ENCODE measurements around the gene NCS1. TPM values are rescaled to one million over a fixed set of nuclear protein-coding genes. Genes with fewer than 3 reads are reported as not detected.

The NCS1 gene
- total RNA-seq, 2 donors from 2014 or later = 3.8 to 21.3 TPM

DNA sequence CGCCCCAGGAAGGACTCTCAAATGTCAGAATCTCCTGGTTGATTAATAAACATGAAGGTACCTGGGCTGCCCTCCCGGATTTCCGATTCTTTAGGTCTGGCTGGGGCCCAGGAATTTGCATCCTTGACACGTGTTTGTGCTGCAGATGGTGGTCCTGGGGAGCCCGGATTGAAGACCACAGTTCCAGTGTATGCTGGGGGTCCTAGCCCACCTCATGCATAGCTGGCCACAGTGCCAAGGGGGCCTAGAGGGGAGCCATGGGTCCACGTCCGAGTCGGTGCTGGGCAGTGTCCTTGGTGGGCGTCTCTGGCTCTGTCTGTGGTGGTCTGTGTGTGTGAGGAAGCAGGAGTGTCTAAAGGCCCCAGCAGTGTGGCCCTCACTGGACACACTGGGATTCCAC is 3.2 kb downstream of the NCS1 start:
- Histone ChIP-seq H3K36me3 (no peaks in the 10 kb centered on the region), H3K4me1 (no peaks in the 10 kb centered on the region), H3K27ac (no peak overlapping the region), H3K27me3 (peaks cover 9% of the 10 kb centered on the region), H3K4me3 (no peak overlapping the region), H3K9ac (ENCODE audit: low read depth in 2 of 2, low read length in 2 of 2) (no peak overlapping the region), H3K9me3 (no peaks in the 10 kb centered on the region)
- intact Hi-C loops (cut with DNase I) = no loop called here
- no peak for DNase-seq
- TF ChIP-seq, protein P1, sequence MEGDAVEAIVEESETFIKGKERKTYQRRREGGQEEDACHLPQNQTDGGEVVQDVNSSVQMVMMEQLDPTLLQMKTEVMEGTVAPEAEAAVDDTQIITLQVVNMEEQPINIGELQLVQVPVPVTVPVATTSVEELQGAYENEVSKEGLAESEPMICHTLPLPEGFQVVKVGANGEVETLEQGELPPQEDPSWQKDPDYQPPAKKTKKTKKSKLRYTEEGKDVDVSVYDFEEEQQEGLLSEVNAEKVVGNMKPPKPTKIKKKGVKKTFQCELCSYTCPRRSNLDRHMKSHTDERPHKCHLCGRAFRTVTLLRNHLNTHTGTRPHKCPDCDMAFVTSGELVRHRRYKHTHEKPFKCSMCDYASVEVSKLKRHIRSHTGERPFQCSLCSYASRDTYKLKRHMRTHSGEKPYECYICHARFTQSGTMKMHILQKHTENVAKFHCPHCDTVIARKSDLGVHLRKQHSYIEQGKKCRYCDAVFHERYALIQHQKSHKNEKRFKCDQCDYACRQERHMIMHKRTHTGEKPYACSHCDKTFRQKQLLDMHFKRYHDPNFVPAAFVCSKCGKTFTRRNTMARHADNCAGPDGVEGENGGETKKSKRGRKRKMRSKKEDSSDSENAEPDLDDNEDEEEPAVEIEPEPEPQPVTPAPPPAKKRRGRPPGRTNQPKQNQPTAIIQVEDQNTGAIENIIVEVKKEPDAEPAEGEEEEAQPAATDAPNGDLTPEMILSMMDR (IDR thresholded peaks at IDR 0.05) = no peak

DNA sequence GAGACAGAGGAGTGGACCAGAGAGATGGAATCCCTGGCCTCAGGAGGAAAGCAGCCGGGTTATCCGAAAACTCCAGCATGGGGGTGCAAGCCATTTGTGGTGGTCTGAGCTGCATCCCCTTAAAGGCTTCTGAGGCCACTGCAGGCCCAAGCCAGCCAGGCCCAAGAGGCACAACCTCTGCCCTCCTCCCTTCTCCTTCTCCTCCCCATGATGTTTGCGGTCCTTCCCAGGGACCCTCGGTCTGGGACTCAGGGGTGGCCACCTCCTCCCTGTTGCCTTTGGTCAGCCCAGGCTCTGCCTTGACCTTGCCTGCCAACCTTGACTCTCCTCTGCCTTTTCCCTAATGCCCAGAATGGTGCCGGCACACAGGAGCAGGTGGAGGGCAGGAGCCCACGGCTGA is 4.6 kb downstream of the NCS1 start:
- no peaks in the 10 kb centered on the region for H3K9me3 ChIP-seq
- intact Hi-C loops (cut with DNase I) = no loop called here
- TF ChIP-seq, protein P1 (IDR thresholded peaks at IDR 0.05) = no peak
- DNase-seq = no peak
- no peaks in the 10 kb centered on the region for H3K36me3 ChIP-seq
- no peaks in the 10 kb centered on the region for H3K4me1 ChIP-seq
- peaks cover 6% of the 10 kb centered on the region for H3K27me3 ChIP-seq
- no peak overlapping the region for H3K4me3 ChIP-seq
- H3K9ac ChIP-seq (ENCODE audit: low read depth in 2 of 2, low read length in 2 of 2) = no peak overlapping the region
- H3K27ac ChIP-seq = no peak overlapping the region

DNA sequence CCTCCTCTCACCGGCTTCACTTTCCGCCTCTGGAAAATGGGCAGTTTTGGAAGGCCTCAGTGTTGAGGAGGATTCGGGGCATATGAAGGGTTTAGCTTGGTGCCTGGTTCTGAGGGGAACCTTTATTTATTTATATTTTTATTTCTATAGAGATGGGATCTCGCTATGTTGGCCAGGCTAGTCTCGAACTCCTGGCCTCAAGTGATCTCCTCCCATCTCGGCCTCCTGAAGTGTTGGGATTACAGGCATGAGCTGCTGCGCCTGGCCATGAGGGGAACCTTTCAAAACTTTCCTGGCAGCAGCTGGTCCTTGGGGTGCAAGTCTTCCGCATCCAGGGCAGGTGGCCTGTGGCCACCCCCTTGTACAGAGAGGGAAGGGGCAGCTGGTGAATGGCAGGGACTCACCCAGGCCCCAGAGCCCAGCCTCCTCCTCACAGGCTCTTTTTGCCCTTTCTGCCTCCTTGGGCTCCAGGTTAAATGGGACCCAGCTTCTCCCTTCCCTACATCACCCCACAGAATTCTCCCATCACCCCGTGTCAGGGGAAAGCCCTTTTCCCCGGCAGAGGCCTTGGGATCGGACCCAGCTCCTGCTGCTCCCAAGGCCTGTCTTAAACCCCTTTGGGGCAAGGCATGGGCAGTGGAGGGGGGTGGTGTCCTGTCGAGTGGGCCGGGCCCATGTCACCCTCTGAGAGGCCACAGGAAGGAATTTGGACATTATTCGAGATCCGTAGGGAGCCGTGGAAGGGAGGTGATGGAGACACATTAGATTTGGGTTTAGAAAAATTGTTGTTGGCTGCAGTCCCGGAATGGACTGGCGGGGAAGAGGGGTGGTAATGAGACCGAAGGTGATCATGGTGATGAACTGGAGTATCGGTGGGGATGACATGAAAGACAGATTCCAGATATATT is 5.9 kb downstream of the NCS1 start:
- Histone ChIP-seq H3K4me3 (no peak overlapping the region), H3K9ac (ENCODE audit: low read depth in 2 of 2, low read length in 2 of 2) (no peak overlapping the region), H3K36me3 (no peaks in the 10 kb centered on the region), H3K27ac (no peak overlapping the region), H3K27me3 (peaks cover under 1% of the 10 kb centered on the region), H3K4me1 (no peaks in the 10 kb centered on the region), H3K9me3 (no peaks in the 10 kb centered on the region)
- TF ChIP-seq, protein P1 (IDR thresholded peaks at IDR 0.05) = no peak
- DNase-seq = no peak
- intact Hi-C loops (cut with DNase I) = no loop called here

DNA sequence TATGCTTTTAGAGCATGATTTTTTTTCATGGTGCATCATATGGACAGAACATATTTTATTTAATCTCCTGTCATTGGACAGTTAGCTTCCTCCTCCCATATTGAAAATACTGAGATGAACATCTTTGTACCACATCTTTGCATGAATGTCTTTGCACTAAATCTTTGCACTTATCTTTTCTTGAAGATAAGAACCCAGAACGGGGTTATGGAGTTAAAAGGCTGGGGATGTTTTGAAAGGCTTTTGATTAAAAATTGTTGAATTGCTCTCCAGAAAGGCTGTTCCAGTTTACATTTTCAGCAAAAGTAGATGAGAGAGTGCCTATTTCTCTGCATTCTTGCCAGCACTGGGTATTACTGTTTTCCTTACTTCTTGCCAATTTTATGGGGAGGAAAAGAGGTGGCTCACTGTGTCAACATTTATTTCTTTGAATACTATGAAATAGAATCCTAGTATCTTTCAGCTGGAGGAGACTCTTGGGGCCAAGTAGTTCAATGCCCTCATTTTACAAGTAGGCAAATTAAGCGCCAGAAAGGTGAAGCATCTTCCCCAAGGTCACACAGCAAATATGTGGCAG is 7.2 kb downstream of the NCS1 start:
- H3K9me3 ChIP-seq = no peaks in the 10 kb centered on the region
- H3K27ac ChIP-seq = no peak overlapping the region

DNA sequence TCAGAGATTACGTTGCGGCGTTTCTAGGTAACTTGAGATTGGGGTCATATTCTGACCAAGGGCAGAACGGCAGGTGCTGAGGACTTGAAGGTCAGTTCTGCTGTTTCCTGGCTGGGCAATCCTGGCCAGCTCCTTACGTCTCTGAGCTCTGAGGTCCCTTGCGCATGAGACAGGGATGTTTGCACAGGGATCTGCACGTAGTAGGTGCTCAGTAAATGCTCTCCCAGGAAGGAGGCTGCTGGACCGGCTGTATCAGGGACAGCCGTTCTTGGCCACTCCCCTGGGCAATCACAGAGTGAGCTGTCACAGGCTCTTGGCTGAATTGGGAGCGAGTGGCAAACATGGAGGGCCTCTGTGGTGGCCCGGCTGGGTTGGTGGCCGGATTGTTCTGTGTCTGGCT is 8.3 kb downstream of the NCS1 start:
- no peaks in the 10 kb centered on the region for H3K36me3 ChIP-seq
- no peak overlapping the region for H3K27ac ChIP-seq
- H3K4me1 ChIP-seq = no peaks in the 10 kb centered on the region
- no peaks in the 10 kb centered on the region for H3K27me3 ChIP-seq
- TF ChIP-seq, protein P1 (IDR thresholded peaks at IDR 0.05) = no peak
- intact Hi-C loops (cut with DNase I) = no loop called here
- no peak overlapping the region for H3K9ac ChIP-seq (ENCODE audit: low read depth in 2 of 2, low read length in 2 of 2)
- no peaks in the 10 kb centered on the region for H3K9me3 ChIP-seq
- no peak overlapping the region for H3K4me3 ChIP-seq
- no peak for DNase-seq

More for the DNA sequence above, 7.2 kb downstream of the NCS1 start:
- no peak overlapping the region for H3K9ac ChIP-seq (ENCODE audit: low read depth in 2 of 2, low read length in 2 of 2)
- TF ChIP-seq, protein P1 (IDR thresholded peaks at IDR 0.05) = no peak
- H3K4me1 ChIP-seq = no peaks in the 10 kb centered on the region
- intact Hi-C loops (cut with DNase I) = no loop called here
- no peak overlapping the region for H3K4me3 ChIP-seq
- no peaks in the 10 kb centered on the region for H3K36me3 ChIP-seq
- no peak for DNase-seq
- H3K27me3 ChIP-seq = no peaks in the 10 kb centered on the region

Data from colonic mucosa (tissue), 4 donors.